Neural cell (in vitro differentiated cells): ENCODE results near the gene EP400. TPM values are rescaled to one million over a fixed set of nuclear protein-coding genes. Genes with fewer than 3 reads are reported as not detected.
A peak's percentile ranks its signal among the peaks of the same experiment; 100 is the strongest.
"Not testable (repeated sequence)": the region's sequence is repeated elsewhere in the genome, so short reads cannot be mapped to it uniquely, and the experiment has no call there.

Source experiments
- H2AFZ ChIP-seq: fragments of 200-600, 300-800 bp; sonication (generic), shearing (Covaris generic); 2 replicates; pipeline ENCODE4 v1.6.0; 2014; ENCODE audit warnings: low read depth, mild to moderate bottlenecking, antibody characterized with exemption, low read length, moderate library complexity
- H3F3A ChIP-seq: fragments of 200-600 bp; shearing (Covaris generic); 2 replicates; pipeline ENCODE4 v1.6.1; 2016; ENCODE audit warnings: mild to moderate bottlenecking, moderate library complexity, mixed read lengths, antibody characterized with exemption, low read length; ENCODE audit not compliant: insufficient read depth, poor library complexity, severe bottlenecking
- H3K27ac ChIP-seq: fragments of 200-600, 300-800 bp; sonication (generic), shearing (Covaris generic); 2 replicates; pipeline ENCODE4 v1.5.1; 2014; ENCODE audit warnings: mild to moderate bottlenecking, low read length, moderate library complexity
- H3K27me3 ChIP-seq: fragments of 300-800, 200-600 bp; sonication (generic), shearing (Covaris generic); 2 replicates; pipeline ENCODE4 v1.6.0; 2014; ENCODE audit warnings: mild to moderate bottlenecking, low read depth, low read length, moderate library complexity; ENCODE audit not compliant: insufficient read depth
- H3K36me3 ChIP-seq: fragments of 300-800, 200-600 bp; sonication (generic), shearing (Covaris generic); 2 replicates; pipeline ENCODE4 v1.5.1; 2014; ENCODE audit warnings: mild to moderate bottlenecking, antibody characterized with exemption, low read length, moderate library complexity; ENCODE audit not compliant: insufficient read depth
- H3K4me2 ChIP-seq: fragments of 300-800, 200-600 bp; sonication (generic), shearing (Covaris generic); 2 replicates; pipeline ENCODE4 v1.6.0; 2014; ENCODE audit warnings: mild to moderate bottlenecking, low read length
- H3K4me3 ChIP-seq: fragments of 300-800, 200-600 bp; sonication (generic), shearing (Covaris generic); 2 replicates; pipeline ENCODE4 v1.5.1; 2014; ENCODE audit warnings: mild to moderate bottlenecking, low read length, moderate library complexity
- H3K79me2 ChIP-seq: fragments of 200-600 bp; shearing (Covaris generic); replicated peaks from 2 replicates; pipeline ENCODE4 v1.6.0; 2014; ENCODE audit warnings: mild to moderate bottlenecking, low read length, moderate library complexity; ENCODE audit not compliant: insufficient read depth
- H3K9ac ChIP-seq: fragments of 300-800, 200-600 bp; sonication (generic), shearing (Covaris generic); 2 replicates; pipeline ENCODE4 v1.6.1; 2016; ENCODE audit warnings: mild to moderate bottlenecking, low read length, mixed read lengths
- H3K9me2 ChIP-seq: fragments of 200-600 bp; shearing (Covaris generic); 2 replicates; pipeline ENCODE4 v1.6.1; 2016; ENCODE audit warnings: mild to moderate bottlenecking, low read length, mixed read lengths; ENCODE audit not compliant: insufficient read depth
- H3K9me3 ChIP-seq: fragments of 200-600, 300-800 bp; sonication (generic), shearing (Covaris generic); 2 replicates; pipeline ENCODE4 v1.6.1; 2016; ENCODE audit warnings: mild to moderate bottlenecking, mixed run types, low read length, moderate library complexity, mixed read lengths
- H4K20me1 ChIP-seq: fragments of 200-600 bp; shearing (Covaris generic); 2 replicates; pipeline ENCODE4 v1.6.1; 2016; ENCODE audit warnings: mild to moderate bottlenecking, mixed run types; ENCODE audit not compliant: insufficient read depth
- EP300 ChIP-seq: fragments of 450-650 bp; conservative IDR thresholded peaks from 2 replicates; pipeline ENCODE4 v1.6.1; 2014; ENCODE audit warnings: antibody characterized with exemption, mild to moderate bottlenecking, moderate library complexity; ENCODE audit not compliant: poor library complexity, severe bottlenecking
- EZH2 ChIP-seq: fragments of 200-600, 300-800 bp; shearing (Covaris generic), sonication (generic); IDR thresholded peaks from 2 replicates; pipeline ENCODE4 v1.6.1; 2014; ENCODE audit warnings: antibody characterized with exemption, low read length, borderline replicate concordance, mild to moderate bottlenecking; ENCODE audit not compliant: insufficient read depth, poor library complexity, severe bottlenecking
- MXI1 ChIP-seq: fragments of 450-650 bp; conservative IDR thresholded peaks from 2 replicates; pipeline ENCODE4 v1.6.1; 2014; ENCODE audit warnings: antibody characterized with exemption, mild to moderate bottlenecking; ENCODE audit not compliant: poor library complexity, severe bottlenecking
- POLR2AphosphoS5 ChIP-seq: IDR thresholded peaks from 2 replicates; pipeline ENCODE4 v1.6.1; 2012
- RAD21 ChIP-seq: fragments of 450-650 bp; conservative IDR thresholded peaks from 2 replicates; pipeline ENCODE4 v1.6.1; 2014; ENCODE audit warnings: antibody characterized with exemption, mild to moderate bottlenecking, moderate library complexity
- REST ChIP-seq: IDR thresholded peaks from 2 replicates; pipeline ENCODE4 v1.6.1; 2012; ENCODE audit warnings: borderline replicate concordance
- SMC3 ChIP-seq: fragments of 450-650 bp; conservative IDR thresholded peaks from 2 replicates; pipeline ENCODE4 v1.6.1; 2014; ENCODE audit warnings: antibody characterized with exemption, mild to moderate bottlenecking, moderate library complexity; ENCODE audit not compliant: poor library complexity
- TAF1 ChIP-seq: IDR thresholded peaks from 2 replicates; pipeline ENCODE4 v1.6.1; 2012; ENCODE audit warnings: low read depth
- polyA plus RNA-seq: library from polyadenylated mRNA; depleted of rRNA; stranded (reverse); fragments of >200 nt; gene quantifications from 2 replicates; pipeline ENCODE4 v1.2.3, GENCODE V29; 2014
- TF ChIP-seq, protein P1 (sequence below): fragments of 450-650 bp; IDR thresholded peaks from 2 replicates; pipeline ENCODE4 v1.5.1; 2014; ENCODE audit warnings: antibody characterized with exemption, mild to moderate bottlenecking, moderate library complexity; ENCODE audit not compliant: poor library complexity, severe bottlenecking

The EP400 gene
- polyA plus RNA-seq, 1 donor from 2014 or later = 19.4 TPM

GRCh38 chr12:131947482-131948027, 2.2 kb upstream of the EP400 start:
- Histone ChIP-seq H3K27ac (no peak overlapping the region), H2AFZ (no peak overlapping the region), H3K79me2 (peaks cover 15% of the 10 kb centered on the region), H3K4me3 (no peak overlapping the region), H3F3A (no peaks in the 10 kb centered on the region), H3K9me2 (no peaks in the 10 kb centered on the region), H3K9me3 (no peaks in the 10 kb centered on the region), H3K4me2 (no peak overlapping the region), H3K27me3 (no peaks in the 10 kb centered on the region), H3K36me3 (no peaks in the 10 kb centered on the region), H4K20me1 (no peaks in the 10 kb centered on the region), H3K9ac (no peak overlapping the region)
- TF ChIP-seq, protein P1, sequence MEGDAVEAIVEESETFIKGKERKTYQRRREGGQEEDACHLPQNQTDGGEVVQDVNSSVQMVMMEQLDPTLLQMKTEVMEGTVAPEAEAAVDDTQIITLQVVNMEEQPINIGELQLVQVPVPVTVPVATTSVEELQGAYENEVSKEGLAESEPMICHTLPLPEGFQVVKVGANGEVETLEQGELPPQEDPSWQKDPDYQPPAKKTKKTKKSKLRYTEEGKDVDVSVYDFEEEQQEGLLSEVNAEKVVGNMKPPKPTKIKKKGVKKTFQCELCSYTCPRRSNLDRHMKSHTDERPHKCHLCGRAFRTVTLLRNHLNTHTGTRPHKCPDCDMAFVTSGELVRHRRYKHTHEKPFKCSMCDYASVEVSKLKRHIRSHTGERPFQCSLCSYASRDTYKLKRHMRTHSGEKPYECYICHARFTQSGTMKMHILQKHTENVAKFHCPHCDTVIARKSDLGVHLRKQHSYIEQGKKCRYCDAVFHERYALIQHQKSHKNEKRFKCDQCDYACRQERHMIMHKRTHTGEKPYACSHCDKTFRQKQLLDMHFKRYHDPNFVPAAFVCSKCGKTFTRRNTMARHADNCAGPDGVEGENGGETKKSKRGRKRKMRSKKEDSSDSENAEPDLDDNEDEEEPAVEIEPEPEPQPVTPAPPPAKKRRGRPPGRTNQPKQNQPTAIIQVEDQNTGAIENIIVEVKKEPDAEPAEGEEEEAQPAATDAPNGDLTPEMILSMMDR = no peak
- TF ChIP-seq MXI1 (no peak), POLR2AphosphoS5 (no peak), SMC3 (no peak), TAF1 (no peak), RAD21 (no peak), EP300 (no peak), REST (no peak), EZH2 (no peak)

GRCh38 chr12:131948166-131948712, 1.5 kb upstream of the EP400 start:
- H3K9me3 ChIP-seq = no peaks in the 10 kb centered on the region
- H3K4me2 ChIP-seq = no peak overlapping the region
- peaks cover 22% of the 10 kb centered on the region for H3K79me2 ChIP-seq
- no peak overlapping the region for H3K4me3 ChIP-seq
- TF ChIP-seq TAF1 (no peak), MXI1 (no peak), EZH2 (no peak), EP300 (no peak), POLR2AphosphoS5 (no peak), REST (no peak)
- TF ChIP-seq, protein P1 = no peak
- no peaks in the 10 kb centered on the region for H3K27me3 ChIP-seq
- H3K9ac ChIP-seq = no peak overlapping the region
- no peak overlapping the region for H3K27ac ChIP-seq
- no peaks in the 10 kb centered on the region for H3F3A ChIP-seq
- H3K36me3 ChIP-seq = no peaks in the 10 kb centered on the region
- no peaks in the 10 kb centered on the region for H3K9me2 ChIP-seq
- H4K20me1 ChIP-seq = no peaks in the 10 kb centered on the region
- no peak overlapping the region for H2AFZ ChIP-seq

DNA sequence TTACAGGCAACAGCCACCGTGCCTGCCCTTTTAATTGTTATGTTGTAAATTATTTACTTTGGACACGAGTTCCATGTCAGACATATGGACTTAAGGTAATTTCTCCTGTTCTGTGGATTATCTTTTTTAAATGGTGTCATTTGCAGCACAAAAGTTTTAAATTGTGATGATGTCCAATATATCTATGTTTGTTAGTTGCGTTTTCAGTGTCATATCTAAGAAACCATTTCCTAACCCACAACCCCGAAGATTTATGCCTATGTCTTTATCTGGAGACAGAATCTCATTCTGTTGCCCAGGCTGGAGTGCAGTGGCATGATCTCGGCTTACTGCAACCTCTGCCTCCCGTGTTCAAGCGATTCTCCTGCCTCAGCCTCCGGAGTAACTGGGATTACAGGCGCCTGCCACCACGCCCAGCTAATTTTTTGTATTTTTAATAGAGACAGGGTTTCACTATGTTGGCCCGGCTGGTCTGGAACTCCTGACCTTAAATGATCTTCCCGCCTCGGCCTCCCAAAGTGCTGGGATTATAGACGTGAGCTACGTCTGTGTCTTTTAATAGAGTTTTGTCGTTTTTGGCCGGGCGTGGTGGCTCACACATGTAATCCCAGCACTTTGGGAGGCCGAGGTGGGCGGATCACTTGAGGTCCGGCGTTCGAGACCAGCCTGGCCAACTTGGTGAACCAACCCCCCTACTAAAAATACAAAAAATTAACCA, 870 bp upstream of the EP400 start:
- not testable (repeated sequence) for H3K27ac ChIP-seq, H4K20me1 ChIP-seq, H3K9me2 ChIP-seq, H3F3A ChIP-seq, H3K4me2 ChIP-seq, H2AFZ ChIP-seq, H3K9me3 ChIP-seq, H3K36me3 ChIP-seq, H3K27me3 ChIP-seq
- H3K79me2 ChIP-seq = peaks cover 28% of the 10 kb centered on the region
- peak overlapping the region; percentile 98 for H3K4me3 ChIP-seq
- peak overlapping the region; percentile 77 for H3K9ac ChIP-seq
